Epithelial cell of prostate (primary cell): ENCODE data around the gene DOK5.

Experiments used
- DNase-seq: peaks from one replicate; pipeline ENCODE4 v3.0.0-alpha.2; 2011; ENCODE audit warnings: low read depth, low spot score
- H3K27ac ChIP-seq: fragments of 450-650 bp; 2 replicates; pipeline ENCODE4 v1.5.1; 2017; ENCODE audit warnings: mild to moderate bottlenecking

Gene DOK5

GRCh38 chr20:54601831-54602515 is 126.6 kb downstream of the DOK5 start:
- DNase-seq: no peak
- no peak overlapping the region for H3K27ac ChIP-seq

DNA sequence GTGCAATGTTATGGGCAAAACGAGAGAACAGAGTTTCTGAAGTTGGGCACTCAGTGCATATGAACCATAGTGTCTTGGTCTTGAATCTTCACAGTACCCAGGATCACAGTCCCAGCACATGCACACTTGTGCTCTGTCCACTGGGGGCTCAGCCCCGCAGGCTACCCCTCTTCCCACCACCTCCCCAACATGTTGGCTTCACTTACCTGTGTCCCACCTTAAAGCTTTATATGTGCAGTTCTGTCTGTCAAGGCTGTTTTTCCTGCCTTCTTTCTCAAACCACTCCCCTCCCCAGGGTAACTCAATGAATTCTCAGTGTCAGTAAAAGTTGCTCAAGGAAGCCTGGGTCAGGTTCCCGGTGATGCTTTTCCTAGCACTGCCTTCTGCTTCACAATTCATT is 129.9 kb downstream of the DOK5 start:
- H3K27ac ChIP-seq: no peak overlapping the region
- no peak for DNase-seq

- no peak overlapping the region for H3K27ac ChIP-seq
- no peak for DNase-seq
Observed at GRCh38 chr20:54606380-54606779, 131.0 kb downstream of the DOK5 start.

DNA sequence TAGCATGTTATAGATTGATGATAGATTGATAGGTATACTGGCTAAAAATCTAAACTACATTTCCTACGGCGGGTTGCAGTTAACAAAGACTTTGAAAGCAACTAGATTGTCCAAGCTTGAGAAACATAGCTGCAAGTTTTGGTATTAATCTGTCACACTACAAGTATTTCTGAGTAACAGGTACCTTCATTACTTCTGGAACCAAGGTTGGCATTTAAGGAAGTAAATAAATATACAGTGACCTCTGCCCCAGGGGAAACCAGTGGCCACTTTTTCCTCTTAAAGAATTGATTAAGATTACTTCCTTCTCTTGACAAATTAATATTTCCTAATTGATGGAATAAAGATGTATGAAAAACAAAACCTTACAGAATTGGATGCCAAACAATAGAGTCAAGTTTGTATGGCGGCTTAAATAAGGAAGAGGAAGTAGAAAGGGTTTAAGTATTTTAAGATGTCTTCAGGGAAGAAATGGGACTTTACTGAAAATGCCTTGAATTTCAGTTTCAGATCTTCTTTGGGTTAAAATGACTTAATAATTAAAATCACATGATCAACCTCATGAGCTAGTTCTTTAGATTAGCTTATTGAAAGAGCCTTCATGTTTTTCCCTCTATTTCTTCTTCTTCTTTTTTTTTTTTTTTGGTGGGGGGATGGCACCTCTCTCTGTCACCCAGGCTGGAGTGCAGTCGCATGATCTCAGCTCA is 132.8 kb downstream of the DOK5 start:
- H3K27ac ChIP-seq: no peak overlapping the region
- no peak for DNase-seq

DNA sequence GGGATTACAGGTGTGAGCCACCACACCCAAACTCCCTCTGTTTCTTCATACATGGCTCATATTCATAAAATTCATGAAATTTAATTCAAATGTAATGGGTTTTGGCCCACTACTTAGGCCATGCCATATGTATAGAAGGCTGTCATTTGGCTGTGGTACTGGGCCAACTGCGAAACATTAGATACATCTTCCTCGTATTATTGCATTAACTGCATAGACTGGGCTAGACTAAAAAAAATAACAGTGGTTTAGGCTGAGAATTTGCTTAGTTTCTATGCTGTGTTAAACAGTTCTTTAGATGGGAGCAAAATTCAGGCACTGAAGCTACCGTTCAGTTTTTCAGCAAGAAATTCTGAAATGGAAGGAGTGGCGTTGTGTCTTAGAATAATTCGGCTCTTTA is 133.6 kb downstream of the DOK5 start:
- H3K27ac ChIP-seq: no peak overlapping the region
- no peak for DNase-seq

- no peak overlapping the region for H3K27ac ChIP-seq
- no peak for DNase-seq
Observed at GRCh38 chr20:54611708-54612412, 136.5 kb downstream of the DOK5 start.

GRCh38 chr20:54618412-54618811 is 143.0 kb downstream of the DOK5 start:
- H3K27ac ChIP-seq: no peak overlapping the region
- no peak for DNase-seq

- H3K27ac ChIP-seq: no peak overlapping the region
- DNase-seq: no peak
Observed at GRCh38 chr20:54619181-54619580, 143.8 kb downstream of the DOK5 start.

DNA sequence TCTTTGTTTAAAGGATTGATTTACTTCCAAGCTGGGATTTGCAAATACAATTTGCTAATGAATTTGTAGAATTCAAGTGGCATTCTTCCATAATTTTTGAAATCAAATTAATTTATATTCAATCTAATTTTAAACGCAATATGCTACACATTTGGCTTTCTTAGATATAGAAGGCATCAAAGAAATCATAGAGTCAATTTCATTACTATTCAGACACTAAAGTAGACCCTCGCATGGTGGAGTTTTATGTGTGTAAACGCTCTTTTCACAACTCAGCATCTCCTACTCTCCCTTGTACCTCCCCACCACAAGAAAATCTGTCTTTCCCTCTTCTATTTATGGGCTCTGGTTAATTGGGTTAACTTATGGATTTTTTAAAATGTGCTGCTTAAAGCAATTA is 144.3 kb downstream of the DOK5 start:
- H3K27ac ChIP-seq: no peak overlapping the region
- no peak for DNase-seq

GRCh38 chr20:54620611-54621010 is 145.2 kb downstream of the DOK5 start:
- no peak for DNase-seq
- no peak overlapping the region for H3K27ac ChIP-seq

- H3K27ac ChIP-seq: no peak overlapping the region
- no peak for DNase-seq
Observed at GRCh38 chr20:54622333-54623295, 147.2 kb downstream of the DOK5 start.

DNA sequence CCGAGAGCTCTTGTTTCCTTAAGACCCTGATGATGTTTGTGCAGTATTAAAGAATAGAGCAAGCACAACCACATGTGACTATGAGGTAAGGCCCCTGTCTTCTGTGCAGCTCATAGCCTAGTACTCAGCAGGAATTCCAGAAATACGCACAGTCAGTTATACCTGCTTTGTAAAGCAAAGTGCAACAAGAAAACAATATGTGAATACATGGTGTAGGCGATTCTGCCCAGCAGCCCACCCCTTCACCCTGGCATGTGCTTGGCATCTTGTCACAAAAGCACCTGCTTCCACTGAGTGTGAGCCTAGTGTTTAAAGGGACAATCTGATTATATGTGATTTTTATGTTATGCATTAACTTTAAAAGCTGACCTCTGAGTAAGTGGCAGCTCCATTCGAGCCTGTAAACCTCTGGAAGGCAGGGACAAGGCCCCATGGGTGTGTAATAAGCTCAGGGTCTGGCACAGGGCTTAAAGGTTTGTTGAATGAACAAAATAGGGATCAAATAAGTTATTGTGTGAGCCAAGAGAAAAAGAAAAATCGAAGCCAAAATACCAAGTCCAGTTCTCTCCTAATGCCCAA is 148.7 kb downstream of the DOK5 start:
- H3K27ac ChIP-seq: no peak overlapping the region
- DNase-seq: no peak

GRCh38 chr20:54624706-54625390 is 149.5 kb downstream of the DOK5 start:
- DNase-seq: no peak
- H3K27ac ChIP-seq: no peak overlapping the region

DNA sequence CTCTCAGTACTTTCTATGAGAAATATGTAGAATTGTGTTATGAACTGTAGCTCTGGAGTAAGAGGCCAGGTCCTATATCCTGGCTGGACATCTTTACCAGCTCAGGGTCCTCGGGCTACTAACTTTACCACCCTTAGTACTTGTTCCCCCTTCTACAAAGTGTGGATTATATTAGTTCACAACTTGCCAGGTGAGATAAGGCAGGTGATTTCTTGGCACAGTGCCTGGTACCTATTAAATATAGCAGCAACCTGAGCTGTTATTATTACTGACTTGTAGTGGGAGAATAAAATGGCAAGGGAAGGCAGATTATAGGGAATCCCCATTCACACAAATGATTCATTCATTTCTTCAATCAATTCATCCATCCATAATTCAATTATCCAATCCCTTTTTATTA is 150.1 kb downstream of the DOK5 start:
- no peak for DNase-seq
- no peak overlapping the region for H3K27ac ChIP-seq

GRCh38 chr20:54626126-54626525 is 150.7 kb downstream of the DOK5 start:
- no peak for DNase-seq

GRCh38 chr20:54629632-54630031 is 154.2 kb downstream of the DOK5 start:
- no peak for DNase-seq
- H3K27ac ChIP-seq: no peak overlapping the region

More at GRCh38 chr20:54626126-54626525, 150.7 kb downstream of the DOK5 start:
- no peak overlapping the region for H3K27ac ChIP-seq

GRCh38 chr20:54630582-54630981 is 155.2 kb downstream of the DOK5 start:
- no peak for DNase-seq
- no peak overlapping the region for H3K27ac ChIP-seq

DNA sequence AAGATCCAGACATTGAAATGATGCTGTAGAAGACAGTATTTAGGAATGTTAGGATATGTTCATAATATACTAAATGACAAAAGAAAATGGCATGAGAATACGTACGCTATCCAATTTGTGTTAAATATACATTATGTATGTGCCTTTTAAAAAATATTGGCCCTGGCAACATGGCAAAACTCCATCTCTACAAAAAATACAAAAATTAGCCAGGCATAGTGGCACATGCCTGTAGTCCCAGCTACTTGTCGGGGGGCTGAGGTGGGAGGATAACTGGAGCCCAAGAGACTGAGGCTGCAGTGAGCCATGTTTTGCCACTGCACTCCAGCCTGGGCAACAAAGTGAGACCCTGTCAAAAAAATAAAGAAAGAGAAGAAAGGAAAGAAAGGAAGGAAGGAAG is 155.7 kb downstream of the DOK5 start:
- no peak overlapping the region for H3K27ac ChIP-seq
- no peak for DNase-seq
